HEK293 (cell line): Measurements from ENCODE around the gene HHAT.

ENCODE experiments used
- CTCF ChIA-PET: fragments of 350-600 bp; formaldehyde crosslinking; extraction: SDS; loops from one replicate; lab custom pipeline; 2021; ENCODE audit warnings: antibody characterized with exemption; lab: Yijun Ruan, JAX
- POLR2A ChIA-PET: fragments of 300-600 bp; formaldehyde crosslinking; extraction: SDS; loops from one replicate; lab custom pipeline; 2020; ENCODE audit warnings: antibody characterized with exemption, inconsistent platforms; lab: Yijun Ruan, JAX
- H3K27ac ChIP-seq: fragments of 200-500 bp; sonication (Bioruptor generic); 2 replicates; pipeline ENCODE4 v1.5.1; 2014; ENCODE audit warnings: low read depth, low read length, control low read depth, inconsistent platforms; ENCODE audit errors: extremely low read depth
- H3K36me3 ChIP-seq, 2 experiments: fragments of 200-500 bp in 1 of 2; sonication (Bioruptor generic) in 1 of 2; 1 replicate in 1 of 2; 2 replicates in 1 of 2; pipeline ENCODE4 v1.5.1; 2014 to 2017; ENCODE audit warnings: inconsistent platforms in 2 of 2, low read length in 2 of 2; ENCODE audit not compliant: control insufficient read depth in 2 of 2, insufficient read depth in 1 of 2
- H3K4me1 ChIP-seq: fragments of 200-500 bp; sonication (Bioruptor generic); 2 replicates; pipeline ENCODE4 v1.5.1; 2014; ENCODE audit warnings: mild to moderate bottlenecking, low read length, inconsistent platforms; ENCODE audit not compliant: control insufficient read depth, insufficient read depth
- H3K4me3 ChIP-seq: 2 replicates; pipeline ENCODE4 v1.5.1; 2011; ENCODE audit warnings: low read depth, mild to moderate bottlenecking, control low read depth, low read length, moderate library complexity
- H3K9me3 ChIP-seq: fragments of 200-500 bp; sonication (Bioruptor generic); 2 replicates; pipeline ENCODE4 v1.5.1; 2014; ENCODE audit warnings: low read depth, low read length, inconsistent platforms; ENCODE audit not compliant: control insufficient read depth, insufficient read depth
- MEIS1 ChIP-seq: sonication (generic); formaldehyde crosslinking; IDR thresholded peaks from 2 replicates; pipeline ENCODE4 v1.8.1; 2022; ENCODE audit warnings: missing genetic modification reagents, mild to moderate bottlenecking, borderline replicate concordance
- SCRT2 ChIP-seq: fragments of 450-650 bp; formaldehyde crosslinking; IDR thresholded peaks from 2 replicates; pipeline ENCODE4 v1.5.1; 2016; ENCODE audit warnings: missing biosample characterization, missing genetic modification characterization
- ZBTB21 ChIP-seq: fragments of 450-650 bp; formaldehyde crosslinking; IDR thresholded peaks from 2 replicates; pipeline ENCODE4 v1.5.1; 2017; ENCODE audit warnings: missing biosample characterization, missing genetic modification characterization
- ZFP37 ChIP-seq: fragments of 450-650 bp; formaldehyde crosslinking; IDR thresholded peaks from 2 replicates; pipeline ENCODE4 v1.5.1; 2016; ENCODE audit warnings: missing biosample characterization, missing genetic modification characterization
- ZNF169 ChIP-seq: fragments of 450-650 bp; formaldehyde crosslinking; IDR thresholded peaks from 2 replicates; pipeline ENCODE4 v1.5.1; 2016; ENCODE audit warnings: missing biosample characterization, missing genetic modification characterization
- ZNF223 ChIP-seq: fragments of 450-650 bp; formaldehyde crosslinking; IDR thresholded peaks from 2 replicates; pipeline ENCODE4 v1.5.1; 2016; ENCODE audit warnings: missing biosample characterization, missing genetic modification characterization
- ZNF248 ChIP-seq: fragments of 450-650 bp; formaldehyde crosslinking; IDR thresholded peaks from 2 replicates; pipeline ENCODE4 v1.5.1; 2017; ENCODE audit warnings: missing biosample characterization, missing genetic modification characterization
- ZNF37A ChIP-seq: fragments of 450-650 bp; IDR thresholded peaks from 2 replicates; pipeline ENCODE4 v1.5.1; 2018; ENCODE audit warnings: missing biosample characterization, missing genetic modification characterization
- ZNF621 ChIP-seq: fragments of 450-650 bp; formaldehyde crosslinking; IDR thresholded peaks from 2 replicates; pipeline ENCODE4 v1.5.1; 2017; ENCODE audit warnings: missing biosample characterization, missing genetic modification characterization
- ZSCAN30 ChIP-seq: fragments of 450-650 bp; IDR thresholded peaks from 2 replicates; pipeline ENCODE4 v1.5.1; 2018; ENCODE audit warnings: missing biosample characterization, mild to moderate bottlenecking, missing genetic modification characterization, moderate library complexity
- TF ChIP-seq, protein P1 (sequence below): fragments of 450-650 bp; formaldehyde crosslinking; IDR thresholded peaks from 2 replicates; pipeline ENCODE4 v1.5.1; 2016; ENCODE audit warnings: missing biosample characterization, missing genetic modification characterization, borderline replicate concordance
- TF ChIP-seq, protein P2 (sequence below): fragments of 450-650 bp; formaldehyde crosslinking; conservative IDR thresholded peaks from 2 replicates; pipeline ENCODE4 v1.5.1; 2016; ENCODE audit warnings: low read depth, missing biosample characterization, missing genetic modification characterization
- TF ChIP-seq, protein P3 (sequence below): fragments of 450-650 bp; formaldehyde crosslinking; IDR thresholded peaks from 2 replicates; pipeline ENCODE4 v1.5.1; 2016; ENCODE audit warnings: missing biosample characterization, missing genetic modification characterization

The HHAT gene

DNA sequence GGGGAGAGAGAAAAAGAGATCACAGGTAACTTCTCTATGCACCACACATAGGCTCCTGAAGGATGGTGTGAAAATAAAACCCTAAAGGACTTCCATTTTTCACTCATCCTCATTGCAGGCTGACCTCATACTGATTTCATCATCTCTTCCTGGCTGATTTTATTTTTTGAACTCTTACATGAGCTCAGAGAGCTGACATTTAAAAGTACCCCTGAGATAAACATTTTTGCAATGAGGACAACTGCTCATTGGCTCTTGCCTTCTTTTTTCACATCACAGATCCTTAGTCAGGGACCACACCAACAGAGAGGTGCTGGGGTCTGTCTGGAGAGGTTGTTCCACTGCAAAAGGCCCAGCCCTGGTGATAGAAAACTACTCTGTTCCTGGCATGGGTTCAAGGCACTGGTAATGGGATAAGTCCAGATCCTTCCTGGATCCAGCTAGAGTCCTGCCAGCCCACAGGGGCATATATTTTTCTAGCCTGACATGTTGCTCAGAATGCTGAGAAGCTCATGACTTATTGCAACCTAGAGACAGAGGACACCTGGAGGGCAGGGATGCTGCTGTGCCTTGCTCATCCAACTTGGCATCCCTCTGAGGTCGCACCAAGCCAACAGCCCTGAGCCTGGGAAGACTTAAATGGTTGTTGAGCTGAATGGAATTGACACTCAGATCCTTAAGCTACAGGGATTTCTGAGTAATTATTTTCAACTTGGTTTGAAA, 360.0 kb downstream of the HHAT start (continued):
- TF ChIP-seq, protein P1, sequence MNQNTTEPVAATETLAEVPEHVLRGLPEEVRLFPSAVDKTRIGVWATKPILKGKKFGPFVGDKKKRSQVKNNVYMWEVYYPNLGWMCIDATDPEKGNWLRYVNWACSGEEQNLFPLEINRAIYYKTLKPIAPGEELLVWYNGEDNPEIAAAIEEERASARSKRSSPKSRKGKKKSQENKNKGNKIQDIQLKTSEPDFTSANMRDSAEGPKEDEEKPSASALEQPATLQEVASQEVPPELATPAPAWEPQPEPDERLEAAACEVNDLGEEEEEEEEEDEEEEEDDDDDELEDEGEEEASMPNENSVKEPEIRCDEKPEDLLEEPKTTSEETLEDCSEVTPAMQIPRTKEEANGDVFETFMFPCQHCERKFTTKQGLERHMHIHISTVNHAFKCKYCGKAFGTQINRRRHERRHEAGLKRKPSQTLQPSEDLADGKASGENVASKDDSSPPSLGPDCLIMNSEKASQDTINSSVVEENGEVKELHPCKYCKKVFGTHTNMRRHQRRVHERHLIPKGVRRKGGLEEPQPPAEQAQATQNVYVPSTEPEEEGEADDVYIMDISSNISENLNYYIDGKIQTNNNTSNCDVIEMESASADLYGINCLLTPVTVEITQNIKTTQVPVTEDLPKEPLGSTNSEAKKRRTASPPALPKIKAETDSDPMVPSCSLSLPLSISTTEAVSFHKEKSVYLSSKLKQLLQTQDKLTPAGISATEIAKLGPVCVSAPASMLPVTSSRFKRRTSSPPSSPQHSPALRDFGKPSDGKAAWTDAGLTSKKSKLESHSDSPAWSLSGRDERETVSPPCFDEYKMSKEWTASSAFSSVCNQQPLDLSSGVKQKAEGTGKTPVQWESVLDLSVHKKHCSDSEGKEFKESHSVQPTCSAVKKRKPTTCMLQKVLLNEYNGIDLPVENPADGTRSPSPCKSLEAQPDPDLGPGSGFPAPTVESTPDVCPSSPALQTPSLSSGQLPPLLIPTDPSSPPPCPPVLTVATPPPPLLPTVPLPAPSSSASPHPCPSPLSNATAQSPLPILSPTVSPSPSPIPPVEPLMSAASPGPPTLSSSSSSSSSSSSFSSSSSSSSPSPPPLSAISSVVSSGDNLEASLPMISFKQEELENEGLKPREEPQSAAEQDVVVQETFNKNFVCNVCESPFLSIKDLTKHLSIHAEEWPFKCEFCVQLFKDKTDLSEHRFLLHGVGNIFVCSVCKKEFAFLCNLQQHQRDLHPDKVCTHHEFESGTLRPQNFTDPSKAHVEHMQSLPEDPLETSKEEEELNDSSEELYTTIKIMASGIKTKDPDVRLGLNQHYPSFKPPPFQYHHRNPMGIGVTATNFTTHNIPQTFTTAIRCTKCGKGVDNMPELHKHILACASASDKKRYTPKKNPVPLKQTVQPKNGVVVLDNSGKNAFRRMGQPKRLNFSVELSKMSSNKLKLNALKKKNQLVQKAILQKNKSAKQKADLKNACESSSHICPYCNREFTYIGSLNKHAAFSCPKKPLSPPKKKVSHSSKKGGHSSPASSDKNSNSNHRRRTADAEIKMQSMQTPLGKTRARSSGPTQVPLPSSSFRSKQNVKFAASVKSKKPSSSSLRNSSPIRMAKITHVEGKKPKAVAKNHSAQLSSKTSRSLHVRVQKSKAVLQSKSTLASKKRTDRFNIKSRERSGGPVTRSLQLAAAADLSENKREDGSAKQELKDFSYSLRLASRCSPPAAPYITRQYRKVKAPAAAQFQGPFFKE (tag by site-specific recombination), result no peak
- TF ChIP-seq ZNF169 (tag by site-specific recombination) (no peak), ZNF248 (tag by site-specific recombination) (no peak), ZBTB21 (tag by site-specific recombination) (peak; percentile 34; the same call in 1 of the 2 replicates), ZSCAN30 (tag by site-specific recombination) (no peak)
- TF ChIP-seq, protein P2, sequence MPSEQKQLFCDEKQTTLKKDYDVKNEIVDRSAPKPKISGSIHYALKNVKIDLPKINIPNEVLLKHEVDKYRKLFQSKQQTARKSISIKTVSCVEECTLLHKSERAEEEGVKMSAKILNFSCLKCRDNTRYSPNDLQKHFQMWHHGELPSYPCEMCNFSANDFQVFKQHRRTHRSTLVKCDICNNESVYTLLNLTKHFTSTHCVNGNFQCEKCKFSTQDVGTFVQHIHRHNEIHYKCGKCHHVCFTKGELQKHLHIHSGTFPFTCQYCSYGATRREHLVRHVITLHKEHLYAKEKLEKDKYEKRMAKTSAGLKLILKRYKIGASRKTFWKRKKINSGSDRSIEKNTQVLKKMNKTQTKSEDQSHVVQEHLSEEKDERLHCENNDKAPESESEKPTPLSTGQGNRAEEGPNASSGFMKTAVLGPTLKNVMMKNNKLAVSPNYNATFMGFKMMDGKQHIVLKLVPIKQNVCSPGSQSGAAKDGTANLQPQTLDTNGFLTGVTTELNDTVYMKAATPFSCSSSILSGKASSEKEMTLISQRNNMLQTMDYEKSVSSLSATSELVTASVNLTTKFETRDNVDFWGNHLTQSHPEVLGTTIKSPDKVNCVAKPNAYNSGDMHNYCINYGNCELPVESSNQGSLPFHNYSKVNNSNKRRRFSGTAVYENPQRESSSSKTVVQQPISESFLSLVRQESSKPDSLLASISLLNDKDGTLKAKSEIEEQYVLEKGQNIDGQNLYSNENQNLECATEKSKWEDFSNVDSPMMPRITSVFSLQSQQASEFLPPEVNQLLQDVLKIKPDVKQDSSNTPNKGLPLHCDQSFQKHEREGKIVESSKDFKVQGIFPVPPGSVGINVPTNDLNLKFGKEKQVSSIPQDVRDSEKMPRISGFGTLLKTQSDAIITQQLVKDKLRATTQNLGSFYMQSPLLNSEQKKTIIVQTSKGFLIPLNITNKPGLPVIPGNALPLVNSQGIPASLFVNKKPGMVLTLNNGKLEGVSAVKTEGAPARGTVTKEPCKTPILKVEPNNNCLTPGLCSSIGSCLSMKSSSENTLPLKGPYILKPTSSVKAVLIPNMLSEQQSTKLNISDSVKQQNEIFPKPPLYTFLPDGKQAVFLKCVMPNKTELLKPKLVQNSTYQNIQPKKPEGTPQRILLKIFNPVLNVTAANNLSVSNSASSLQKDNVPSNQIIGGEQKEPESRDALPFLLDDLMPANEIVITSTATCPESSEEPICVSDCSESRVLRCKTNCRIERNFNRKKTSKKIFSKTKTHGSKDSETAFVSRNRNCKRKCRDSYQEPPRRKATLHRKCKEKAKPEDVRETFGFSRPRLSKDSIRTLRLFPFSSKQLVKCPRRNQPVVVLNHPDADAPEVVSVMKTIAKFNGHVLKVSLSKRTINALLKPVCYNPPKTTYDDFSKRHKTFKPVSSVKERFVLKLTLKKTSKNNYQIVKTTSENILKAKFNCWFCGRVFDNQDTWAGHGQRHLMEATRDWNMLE, result peak; percentile 48; the same call in 1 of the 2 replicates

DNA sequence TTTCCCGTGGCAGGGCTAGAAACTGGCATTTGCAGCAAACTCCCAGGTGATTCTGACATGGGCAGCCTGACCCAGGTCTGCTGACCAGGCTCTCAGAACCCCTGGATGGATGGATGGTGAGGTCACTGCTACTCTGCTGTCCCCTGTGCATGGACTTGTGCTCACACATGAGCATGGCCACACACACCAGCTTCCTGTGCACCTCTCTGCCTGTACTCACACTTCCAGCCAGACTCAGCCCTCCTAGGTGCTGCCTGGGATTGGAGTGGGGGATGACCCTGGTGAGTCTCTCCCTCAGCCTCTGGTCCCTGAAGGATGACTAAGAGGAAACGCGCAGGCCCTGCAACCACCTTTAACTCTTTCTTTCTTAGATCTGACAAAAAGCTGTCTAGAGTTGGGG, 361.1 kb downstream of the HHAT start:
- no peak overlapping the region for H3K27ac ChIP-seq
- ChIA-PET CTCF (no interaction called here), POLR2A (no interaction called here)
- no peaks in the 10 kb centered on the region for H3K36me3 ChIP-seq
- no peaks in the 10 kb centered on the region for H3K9me3 ChIP-seq
- H3K4me3 ChIP-seq, result no peak overlapping the region
- no peaks in the 10 kb centered on the region for H3K4me1 ChIP-seq
- no peak for TF ChIP-seq ZNF223 (tag by site-specific recombination)
- TF ChIP-seq ZFP37 (tag by site-specific recombination), result no peak
- TF ChIP-seq, protein P3, sequence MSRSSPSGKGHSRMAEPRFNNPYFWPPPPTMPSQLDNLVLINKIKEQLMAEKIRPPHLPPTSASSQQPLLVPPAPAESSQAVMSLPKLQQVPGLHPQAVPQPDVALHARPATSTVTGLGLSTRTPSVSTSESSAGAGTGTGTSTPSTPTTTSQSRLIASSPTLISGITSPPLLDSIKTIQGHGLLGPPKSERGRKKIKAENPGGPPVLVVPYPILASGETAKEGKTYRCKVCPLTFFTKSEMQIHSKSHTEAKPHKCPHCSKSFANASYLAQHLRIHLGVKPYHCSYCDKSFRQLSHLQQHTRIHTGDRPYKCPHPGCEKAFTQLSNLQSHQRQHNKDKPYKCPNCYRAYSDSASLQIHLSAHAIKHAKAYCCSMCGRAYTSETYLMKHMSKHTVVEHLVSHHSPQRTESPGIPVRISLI (tag by site-specific recombination), result no peak
- no peak for TF ChIP-seq ZNF621 (tag by site-specific recombination)
- TF ChIP-seq ZBTB21 (tag by site-specific recombination), result no peak
- no peak for TF ChIP-seq ZNF37A (tag by site-specific recombination)
- no peak for TF ChIP-seq MEIS1 (CRISPR knock-in tag)
- no peak for TF ChIP-seq SCRT2 (tag by site-specific recombination)
